Adipocyte (in vitro differentiated cells): ENCODE results near the gene SHISAL1.
"Not testable (repeated sequence)": the region's sequence is repeated elsewhere in the genome, so short reads cannot be mapped to it uniquely, and the experiment has no call there.

Experiments
- DNase-seq: peaks from one replicate; pipeline ENCODE4 v3.0.0-alpha.2; 2015; ENCODE audit warnings: low read depth
- H3K27me3 ChIP-seq: replicated peaks from 2 replicates; pipeline ENCODE4 v1.7.0; 2013; ENCODE audit warnings: mild to moderate bottlenecking, low read length, moderate library complexity; ENCODE audit not compliant: control insufficient read depth, insufficient read depth
- H3K36me3 ChIP-seq: 2 replicates; pipeline ENCODE4 v1.7.0; 2013; ENCODE audit warnings: low read length, mild to moderate bottlenecking, moderate library complexity; ENCODE audit not compliant: control insufficient read depth, insufficient read depth, severe bottlenecking
- H3K4me1 ChIP-seq: 2 replicates; pipeline ENCODE4 v1.7.0; 2013; ENCODE audit warnings: mild to moderate bottlenecking, low read length, moderate library complexity; ENCODE audit not compliant: control insufficient read depth, insufficient read depth
- H3K4me3 ChIP-seq: 2 replicates; pipeline ENCODE4 v1.7.0; 2013; ENCODE audit warnings: mild to moderate bottlenecking, low read length, moderate library complexity
- H3K9ac ChIP-seq: 2 replicates; pipeline ENCODE4 v1.7.0; 2013; ENCODE audit warnings: mild to moderate bottlenecking, low read length, moderate library complexity
- H3K9me3 ChIP-seq: 2 replicates; pipeline ENCODE4 v1.7.0; 2013; ENCODE audit warnings: mild to moderate bottlenecking, low read length, moderate library complexity; ENCODE audit not compliant: control insufficient read depth

The SHISAL1 gene

GRCh38 chr22:44307509-44308169, 5.1 kb downstream of the SHISAL1 start:
- no peak overlapping the region for H3K9ac ChIP-seq
- DNase-seq = no peak
- peaks cover 3% of the 10 kb centered on the region for H3K27me3 ChIP-seq
- no peaks in the 10 kb centered on the region for H3K9me3 ChIP-seq
- peaks cover 34% of the 10 kb centered on the region for H3K4me1 ChIP-seq
- no peaks in the 10 kb centered on the region for H3K36me3 ChIP-seq
- H3K4me3 ChIP-seq = no peak overlapping the region

- no peaks in the 10 kb centered on the region for H3K9me3 ChIP-seq
- H3K4me3 ChIP-seq = no peak overlapping the region
- H3K27me3 ChIP-seq = peaks cover 3% of the 10 kb centered on the region
- no peak for DNase-seq
- peaks cover 22% of the 10 kb centered on the region for H3K4me1 ChIP-seq
- H3K36me3 ChIP-seq = no peaks in the 10 kb centered on the region
- no peak overlapping the region for H3K9ac ChIP-seq
Observed at GRCh38 chr22:44305888-44306287, 6.9 kb downstream of the SHISAL1 start.

- no peak overlapping the region for H3K4me3 ChIP-seq
- H3K4me1 ChIP-seq = peaks cover 22% of the 10 kb centered on the region
- DNase-seq = no peak
- no peaks in the 10 kb centered on the region for H3K9me3 ChIP-seq
- no peaks in the 10 kb centered on the region for H3K36me3 ChIP-seq
- peak overlapping the region; percentile 8 for H3K9ac ChIP-seq
- H3K27me3 ChIP-seq = peaks cover under 1% of the 10 kb centered on the region
Observed at GRCh38 chr22:44305455-44305854, 7.3 kb downstream of the SHISAL1 start.

- H3K9me3 ChIP-seq = no peaks in the 10 kb centered on the region
- peaks cover 18% of the 10 kb centered on the region for H3K4me1 ChIP-seq
- no peaks in the 10 kb centered on the region for H3K36me3 ChIP-seq
- no peak overlapping the region for H3K4me3 ChIP-seq
- peaks cover 6% of the 10 kb centered on the region for H3K27me3 ChIP-seq
- no peak for DNase-seq
- H3K9ac ChIP-seq = peak overlapping the region; percentile 8
Observed at GRCh38 chr22:44304911-44305310, 7.8 kb downstream of the SHISAL1 start.

GRCh38 chr22:44304354-44304753, 8.4 kb downstream of the SHISAL1 start:
- peak; percentile 39 for DNase-seq
- Histone ChIP-seq H3K9me3 (no peaks in the 10 kb centered on the region), H3K4me1 (peaks cover 13% of the 10 kb centered on the region), H3K4me3 (no peak overlapping the region), H3K27me3 (peaks cover 10% of the 10 kb centered on the region), H3K36me3 (no peaks in the 10 kb centered on the region), H3K9ac (no peak overlapping the region)

GRCh38 chr22:44302363-44302762, 10.4 kb downstream of the SHISAL1 start:
- not testable (repeated sequence) for H3K4me1 ChIP-seq, H3K9ac ChIP-seq, H3K4me3 ChIP-seq, DNase-seq, H3K36me3 ChIP-seq, H3K9me3 ChIP-seq
- peaks cover 10% of the 10 kb centered on the region for H3K27me3 ChIP-seq

GRCh38 chr22:44301039-44301438, 11.7 kb downstream of the SHISAL1 start:
- Histone ChIP-seq H3K4me3 (no peak overlapping the region), H3K27me3 (peaks cover 10% of the 10 kb centered on the region), H3K9ac (no peak overlapping the region), H3K9me3 (no peaks in the 10 kb centered on the region), H3K36me3 (no peaks in the 10 kb centered on the region), H3K4me1 (peaks cover 6% of the 10 kb centered on the region)
- DNase-seq = no peak

- no peak overlapping the region for H3K4me3 ChIP-seq
- peaks cover 10% of the 10 kb centered on the region for H3K27me3 ChIP-seq
- DNase-seq = no peak
- no peak overlapping the region for H3K9ac ChIP-seq
- no peaks in the 10 kb centered on the region for H3K36me3 ChIP-seq
- peaks cover 6% of the 10 kb centered on the region for H3K9me3 ChIP-seq
- peaks cover under 1% of the 10 kb centered on the region for H3K4me1 ChIP-seq
Observed at GRCh38 chr22:44299124-44299523, 13.6 kb downstream of the SHISAL1 start.

GRCh38 chr22:44298406-44299091, 14.2 kb downstream of the SHISAL1 start:
- Histone ChIP-seq H3K36me3 (no peaks in the 10 kb centered on the region), H3K4me1 (no peaks in the 10 kb centered on the region), H3K9me3 (peaks cover 6% of the 10 kb centered on the region), H3K4me3 (no peak overlapping the region), H3K9ac (no peak overlapping the region), H3K27me3 (peaks cover 10% of the 10 kb centered on the region)
- DNase-seq = no peak

GRCh38 chr22:44297470-44298061, 15.2 kb downstream of the SHISAL1 start:
- H3K9me3 ChIP-seq = peaks cover 6% of the 10 kb centered on the region
- peaks cover 10% of the 10 kb centered on the region for H3K27me3 ChIP-seq
- no peak overlapping the region for H3K9ac ChIP-seq
- H3K4me1 ChIP-seq = no peaks in the 10 kb centered on the region
- DNase-seq = no peak
- H3K4me3 ChIP-seq = no peak overlapping the region
- H3K36me3 ChIP-seq = no peaks in the 10 kb centered on the region

GRCh38 chr22:44295406-44295805, 17.3 kb downstream of the SHISAL1 start:
- Histone ChIP-seq H3K4me1 (no peaks in the 10 kb centered on the region), H3K4me3 (no peak overlapping the region), H3K9ac (no peak overlapping the region), H3K27me3 (peaks cover 9% of the 10 kb centered on the region), H3K9me3 (peaks cover 6% of the 10 kb centered on the region), H3K36me3 (no peaks in the 10 kb centered on the region)
- DNase-seq = no peak
